ENCODE measurements around the gene SLC35F3. TPM values are rescaled to one million over a fixed set of nuclear protein-coding genes. Genes with fewer than 3 reads are reported as not detected.
"Not testable (repeated sequence)": the region's sequence is repeated elsewhere in the genome, so short reads cannot be mapped to it uniquely, and the experiment has no call there.

The SLC35F3 gene
- total and polyA plus RNA-seq, 9 donors = 0.04 to 0.69 (median 0.17) TPM; not detected in 3

DNA sequence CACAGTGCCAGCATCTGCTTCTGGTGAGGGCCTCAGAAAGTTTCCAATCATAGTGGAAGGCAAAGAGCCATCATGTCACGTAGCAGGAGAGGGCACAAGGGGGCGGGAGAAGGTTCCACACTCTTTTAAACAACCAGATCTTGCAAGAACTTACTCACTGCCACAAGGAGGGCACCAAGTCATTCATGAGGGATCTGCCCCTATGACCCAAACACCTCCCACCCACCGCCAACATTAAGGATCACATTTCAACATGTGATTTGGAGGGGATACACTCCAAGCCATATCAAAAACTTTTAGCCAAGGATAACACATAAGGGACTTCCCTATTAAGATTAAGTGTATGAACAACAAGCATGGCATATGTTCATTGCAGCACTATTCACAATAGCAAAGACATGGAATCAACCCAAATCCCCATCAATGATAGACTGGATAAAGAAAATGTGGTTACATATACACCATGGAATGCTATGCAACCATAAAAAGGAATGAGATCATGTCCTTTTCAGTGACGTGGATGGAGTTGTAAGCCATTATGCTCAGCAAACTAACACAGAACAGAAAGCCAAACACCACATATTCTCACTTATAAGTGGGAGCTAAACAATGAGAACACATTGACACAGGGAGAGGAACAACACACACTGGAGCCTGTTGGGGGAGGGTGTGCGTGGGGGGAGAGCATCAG lies 19.9 kb upstream of the SLC35F3 start:
- 69 to 80% (median 71%) methylated on average over 5 of the region's 5 CpGs for WGBS, 3 donors
- TF ChIP-seq POLR2A (IDR thresholded peaks at IDR 0.05) (no peak), EP300 (IDR thresholded peaks at IDR 0.05) (no peak)
- TF ChIP-seq, protein P1, sequence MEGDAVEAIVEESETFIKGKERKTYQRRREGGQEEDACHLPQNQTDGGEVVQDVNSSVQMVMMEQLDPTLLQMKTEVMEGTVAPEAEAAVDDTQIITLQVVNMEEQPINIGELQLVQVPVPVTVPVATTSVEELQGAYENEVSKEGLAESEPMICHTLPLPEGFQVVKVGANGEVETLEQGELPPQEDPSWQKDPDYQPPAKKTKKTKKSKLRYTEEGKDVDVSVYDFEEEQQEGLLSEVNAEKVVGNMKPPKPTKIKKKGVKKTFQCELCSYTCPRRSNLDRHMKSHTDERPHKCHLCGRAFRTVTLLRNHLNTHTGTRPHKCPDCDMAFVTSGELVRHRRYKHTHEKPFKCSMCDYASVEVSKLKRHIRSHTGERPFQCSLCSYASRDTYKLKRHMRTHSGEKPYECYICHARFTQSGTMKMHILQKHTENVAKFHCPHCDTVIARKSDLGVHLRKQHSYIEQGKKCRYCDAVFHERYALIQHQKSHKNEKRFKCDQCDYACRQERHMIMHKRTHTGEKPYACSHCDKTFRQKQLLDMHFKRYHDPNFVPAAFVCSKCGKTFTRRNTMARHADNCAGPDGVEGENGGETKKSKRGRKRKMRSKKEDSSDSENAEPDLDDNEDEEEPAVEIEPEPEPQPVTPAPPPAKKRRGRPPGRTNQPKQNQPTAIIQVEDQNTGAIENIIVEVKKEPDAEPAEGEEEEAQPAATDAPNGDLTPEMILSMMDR (IDR thresholded peaks at IDR 0.05) = no peak
- H3K9me3 ChIP-seq = no peaks in the 10 kb centered on the region
- DNase-seq = no peak
- H3K27me3 ChIP-seq = no peaks in the 10 kb centered on the region
- H3K4me1 ChIP-seq (ENCODE audit: insufficient read depth) = no peaks in the 10 kb centered on the region
- H3K27ac ChIP-seq = no peak overlapping the region
- intact Hi-C loops (cut with DNase I) = no loop called here
- no peaks in the 10 kb centered on the region for H3K36me3 ChIP-seq
- no peak overlapping the region for H3K4me3 ChIP-seq

DNA sequence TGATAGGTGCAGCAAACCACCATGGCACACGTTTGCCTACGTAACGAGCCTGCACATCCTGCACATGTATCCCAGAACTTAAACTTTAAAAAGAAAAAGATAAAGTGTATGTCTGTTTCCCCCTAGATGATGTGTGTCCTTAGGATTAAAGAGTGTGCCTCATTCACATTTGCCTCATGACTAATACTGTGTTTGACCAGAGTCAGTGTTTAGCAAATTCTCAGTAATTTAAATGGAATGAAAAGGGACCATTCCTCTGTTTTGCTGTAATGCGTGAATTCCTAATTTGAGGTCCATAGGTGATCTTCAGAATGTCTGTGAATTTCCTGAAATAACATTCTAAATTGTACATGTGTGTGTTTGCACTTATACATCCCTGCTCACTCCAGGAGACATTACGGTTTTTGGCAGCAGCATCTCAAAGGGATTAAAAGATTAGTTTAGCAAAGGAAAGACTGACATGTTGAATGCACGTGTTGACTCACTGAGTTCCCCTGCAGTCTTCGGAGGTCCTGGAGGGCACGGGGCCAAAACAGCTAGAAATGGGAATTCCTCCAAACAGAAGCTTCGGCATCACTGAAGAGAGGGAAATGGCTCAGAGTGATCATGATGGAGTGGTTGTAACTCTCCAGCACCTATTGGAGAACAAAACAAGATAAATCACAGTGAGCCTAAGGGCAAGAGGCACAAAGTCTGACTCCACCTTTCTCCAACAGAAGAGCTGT lies 19.1 kb upstream of the SLC35F3 start:
- H3K36me3 ChIP-seq = no peaks in the 10 kb centered on the region
- no peak overlapping the region for H3K27ac ChIP-seq
- TF ChIP-seq EP300 (IDR thresholded peaks at IDR 0.05) = no peak
- no peak for TF ChIP-seq POLR2A (IDR thresholded peaks at IDR 0.05)
- TF ChIP-seq, protein P1 (IDR thresholded peaks at IDR 0.05) = no peak
- no peak overlapping the region for H3K4me3 ChIP-seq
- H3K27me3 ChIP-seq = no peaks in the 10 kb centered on the region
- DNase-seq = no peak
- intact Hi-C loops (cut with DNase I) = no loop called here
- 41 to 49% (median 45%) methylated on average over 9 of the region's 9 CpGs for WGBS, 3 donors
- no peaks in the 10 kb centered on the region for H3K9me3 ChIP-seq
- H3K4me1 ChIP-seq (ENCODE audit: insufficient read depth) = no peaks in the 10 kb centered on the region

DNA sequence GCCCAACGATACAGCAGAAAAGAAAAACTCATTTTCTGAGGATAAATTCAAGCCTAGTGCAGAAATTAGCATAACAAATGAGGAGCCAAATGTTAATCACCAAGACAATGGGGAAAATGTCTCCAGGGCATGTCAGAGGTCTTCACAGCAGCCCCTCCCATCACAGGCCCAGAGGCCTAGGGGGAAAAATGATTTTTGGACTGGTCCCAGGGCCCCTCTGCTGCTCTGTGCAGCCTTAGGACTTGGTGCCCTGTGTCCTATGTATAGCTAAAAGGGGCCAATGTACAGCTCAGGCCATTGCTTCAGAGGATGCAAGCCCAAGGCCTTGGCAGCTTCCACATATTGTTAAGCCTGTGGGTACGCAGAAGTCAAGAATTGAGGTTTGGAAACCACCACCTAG lies 13.3 kb upstream of the SLC35F3 start:
- DNase-seq; H3K27ac ChIP-seq; intact Hi-C loops (cut with DNase I); H3K4me1 ChIP-seq (ENCODE audit: insufficient read depth); H3K36me3 ChIP-seq; H3K27me3 ChIP-seq; H3K4me3 ChIP-seq; H3K9me3 ChIP-seq: not testable (repeated sequence)
- 67 to 81% (median 79%) methylated on average over 2 of the region's 2 CpGs for WGBS, 3 donors

DNA sequence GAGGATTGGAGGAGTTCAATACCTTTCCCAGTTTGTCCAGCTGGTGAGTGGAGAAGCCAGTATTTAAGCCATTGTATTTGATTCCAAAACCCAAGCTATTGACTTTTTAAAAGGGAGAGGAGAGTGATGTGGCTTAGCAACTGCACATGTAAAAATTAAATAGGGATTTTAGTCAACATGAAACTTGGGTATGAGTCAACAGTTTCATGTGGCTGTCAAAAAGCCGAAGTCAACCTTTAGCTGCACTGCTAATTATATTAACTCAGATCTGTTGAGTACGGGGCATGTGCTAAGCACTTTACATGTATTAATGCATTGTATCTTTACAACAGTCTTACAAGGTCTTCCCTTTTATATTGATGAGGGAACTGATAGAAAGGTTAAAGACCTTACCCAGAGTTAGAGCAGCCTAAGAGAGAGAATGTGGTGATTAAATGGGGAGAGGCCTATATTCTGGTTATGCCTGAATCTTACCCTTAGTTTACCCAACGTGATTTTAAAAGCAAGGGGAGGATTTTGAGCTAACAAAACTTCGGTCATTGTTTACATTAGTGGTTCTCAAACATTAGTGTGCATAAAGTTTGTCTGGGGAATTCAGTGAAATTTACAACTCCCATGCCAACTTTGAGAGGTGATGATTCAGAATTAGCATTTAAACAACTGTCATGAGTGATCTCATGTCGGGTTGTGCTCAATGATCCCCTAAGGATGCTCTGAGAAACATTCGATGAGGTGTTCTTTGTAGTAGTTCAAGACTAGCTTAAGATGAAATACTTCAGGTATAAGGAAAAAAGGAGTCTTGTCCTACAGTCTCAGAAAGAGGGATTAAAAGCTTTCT lies 6.9 kb upstream of the SLC35F3 start:
- TF ChIP-seq EP300 (IDR thresholded peaks at IDR 0.05) (no peak), POLR2A (IDR thresholded peaks at IDR 0.05) (no peak)
- TF ChIP-seq, protein P1 (IDR thresholded peaks at IDR 0.05) = no peak
- no peak for DNase-seq
- Histone ChIP-seq H3K9me3 (no peaks in the 10 kb centered on the region), H3K27ac (no peak overlapping the region), H3K36me3 (no peaks in the 10 kb centered on the region), H3K27me3 (no peaks in the 10 kb centered on the region), H3K4me3 (no peak overlapping the region), H3K4me1 (ENCODE audit: insufficient read depth) (no peaks in the 10 kb centered on the region)
- 74 to 85% (median 83%) methylated on average over 6 of the region's 6 CpGs for WGBS, 3 donors
- intact Hi-C loops (cut with DNase I) = loop anchor here in 1 of 4 donors (5.0 kb wide), 1 partner anchor 1855 kb away; no protein-coding TSS in a partner anchor

Measured in ovary (tissue), 9 donors.